Liver (tissue), 9 donors: ENCODE data around the gene RLN2. TPM values are rescaled to one million over a fixed set of nuclear protein-coding genes. Genes with fewer than 3 reads are reported as not detected.
"Not testable (repeated sequence)": the region's sequence is repeated elsewhere in the genome, so short reads cannot be mapped to it uniquely, and the experiment has no call there.

Source experiments
- DNase-seq: peaks from one replicate; pipeline ENCODE4 v3.0.0-alpha.2; 2017; ENCODE audit warnings: low spot score
- H3K27ac ChIP-seq, 2 donors: one replicate each; pipeline ENCODE4 v1.7.0; 2013; ENCODE audit warnings: inconsistent platforms in 2 of 2, low read length in 2 of 2, control low read depth in 1 of 2, low read depth in 1 of 2, mild to moderate bottlenecking in 1 of 2
- H3K27me3 ChIP-seq, 4 donors: one replicate each; pipeline versions ENCODE4 v1.6.1 to v1.7.0; 2013; ENCODE audit warnings: low read length in 3 of 4, inconsistent platforms in 1 of 4, mild to moderate bottlenecking in 1 of 4, moderate library complexity in 1 of 4; ENCODE audit not compliant: control insufficient read depth in 4 of 4, insufficient read depth in 4 of 4
- H3K36me3 ChIP-seq, 4 donors: one replicate each; pipeline versions ENCODE4 v1.6.1 to v1.7.0; 2013; ENCODE audit warnings: low read length in 3 of 4, mild to moderate bottlenecking in 3 of 4, low read depth in 1 of 4, moderate library complexity in 1 of 4; ENCODE audit not compliant: control insufficient read depth in 4 of 4, insufficient read depth in 3 of 4
- H3K4me1 ChIP-seq, 4 donors: one replicate each; pipeline versions ENCODE4 v1.6.1 to v1.7.0; 2013; ENCODE audit warnings: low read length in 3 of 4, mild to moderate bottlenecking in 3 of 4, moderate library complexity in 1 of 4; ENCODE audit not compliant: control insufficient read depth in 4 of 4, insufficient read depth in 4 of 4
- H3K4me3 ChIP-seq, 3 donors: one replicate each; pipeline versions ENCODE4 v1.6.1 to v1.7.0; 2013; ENCODE audit warnings: low read length in 3 of 3, control low read depth in 1 of 3, low read depth in 1 of 3, mild to moderate bottlenecking in 1 of 3
- H3K9ac ChIP-seq, 2 donors: one replicate each; pipeline ENCODE4 v1.7.0; 2013; ENCODE audit warnings: low read length in 2 of 2, mild to moderate bottlenecking in 2 of 2, moderate library complexity in 2 of 2, control low read depth in 1 of 2, low read depth in 1 of 2
- H3K9me3 ChIP-seq, 4 donors: one replicate each; pipeline versions ENCODE4 v1.6.1 to v1.7.0; 2013; ENCODE audit warnings: low read length in 3 of 4; ENCODE audit not compliant: control insufficient read depth in 4 of 4
- ATF3 ChIP-seq: IDR thresholded peaks from 2 replicates; pipeline ENCODE4 v1.6.1; 2016; ENCODE audit warnings: antibody characterized with exemption
- CTCF ChIP-seq: fragments of 150-350 bp; IDR thresholded peaks from 2 replicates; pipeline ENCODE4 v1.5.1; 2017; ENCODE audit warnings: improper control_type of control experiment, low read depth, low read length; ENCODE audit not compliant: missing input control
- EGR1 ChIP-seq, 2 donors: IDR thresholded peaks; 2 replicates each; pipeline ENCODE4 v1.6.1; 2016 to 2018; ENCODE audit warnings: antibody characterized with exemption in 2 of 2, low read depth in 2 of 2
- FOXA1 ChIP-seq: IDR thresholded peaks from 2 replicates; pipeline ENCODE4 v1.6.1; 2016; ENCODE audit warnings: antibody characterized with exemption
- FOXA2 ChIP-seq: IDR thresholded peaks from 2 replicates; pipeline ENCODE4 v1.6.1; 2016; ENCODE audit warnings: antibody characterized with exemption
- GABPA ChIP-seq, 2 donors: IDR thresholded peaks in 1 of 2; conservative IDR thresholded peaks in 1 of 2; 2 replicates each; pipeline ENCODE4 v1.6.1; 2016; ENCODE audit warnings: antibody characterized with exemption in 2 of 2, mild to moderate bottlenecking in 1 of 2, moderate library complexity in 1 of 2
- HNF4A ChIP-seq, 2 donors: conservative IDR thresholded peaks; 2 replicates each; pipeline ENCODE4 v1.6.1; 2016; ENCODE audit warnings: antibody characterized with exemption in 2 of 2, mild to moderate bottlenecking in 2 of 2
- HNF4G ChIP-seq: IDR thresholded peaks from 2 replicates; pipeline ENCODE4 v1.6.1; 2016; ENCODE audit warnings: antibody characterized with exemption
- JUND ChIP-seq, 2 donors: IDR thresholded peaks; 2 replicates each; pipeline ENCODE4 v1.6.1; 2016; ENCODE audit warnings: antibody characterized with exemption in 2 of 2
- MAX ChIP-seq: IDR thresholded peaks from 2 replicates; pipeline ENCODE4 v1.6.1; 2016; ENCODE audit warnings: antibody characterized with exemption
- NR2F2 ChIP-seq: IDR thresholded peaks from 2 replicates; pipeline ENCODE4 v1.6.1; 2016; ENCODE audit warnings: antibody characterized with exemption
- RAD21 ChIP-seq, 2 donors: IDR thresholded peaks; 2 replicates each; pipeline ENCODE4 v1.6.1; 2016; ENCODE audit warnings: antibody characterized with exemption in 2 of 2, mild to moderate bottlenecking in 2 of 2
- REST ChIP-seq: IDR thresholded peaks from 2 replicates; pipeline ENCODE4 v1.6.1; 2016; ENCODE audit warnings: antibody characterized with exemption, mild to moderate bottlenecking
- RXRA ChIP-seq, 2 donors: IDR thresholded peaks; 2 replicates each; pipeline ENCODE4 v1.6.1; 2017 to 2018; ENCODE audit warnings: antibody characterized with exemption in 2 of 2, mild to moderate bottlenecking in 1 of 2
- SP1 ChIP-seq: IDR thresholded peaks from 2 replicates; pipeline ENCODE4 v1.6.1; 2018; ENCODE audit warnings: antibody characterized with exemption, mild to moderate bottlenecking
- TAF1 ChIP-seq: conservative IDR thresholded peaks from 2 replicates; pipeline ENCODE4 v1.6.1; 2016; ENCODE audit warnings: antibody characterized with exemption, mild to moderate bottlenecking
- YY1 ChIP-seq: IDR thresholded peaks from 2 replicates; pipeline ENCODE4 v1.6.1; 2016; ENCODE audit warnings: antibody characterized with exemption, mild to moderate bottlenecking
- ZBTB33 ChIP-seq: IDR thresholded peaks from 2 replicates; pipeline ENCODE4 v1.6.1; 2016; ENCODE audit warnings: antibody characterized with exemption
- WGBS: extraction: QIAGEN DNeasy Blood & Tissue Kit; methylation state at CpG from one replicate; pipeline ENCODE4 v1.1.7; 2013; 5-methylcytosine and 5-hydroxymethylcytosine counted together
- polyA plus RNA-seq, 2 donors: library from polyadenylated mRNA; stranded (reverse) in 1 of 2; unstranded in 1 of 2; fragments of 200-250 nt in 1 of 2; fragments of >200 nt in 1 of 2; fragmentation: Nextera tagmentation in 1 of 2; extraction: Ambion mirVana in 1 of 2; gene quantifications; one replicate each; pipeline versions ENCODE4 v1.2.1 to v1.2.3, GENCODE V29; 2013 to 2015
- total RNA-seq, 2 donors: library from RNA; depleted of rRNA; stranded (reverse); fragments of >200 nt; gene quantifications; one replicate each; pipeline ENCODE4 v1.2.3, GENCODE V29; 2014
- donor health status: healthy.
- donor health status: healthy.
- donor health status: healthy.
- donor health status: healthy.
- donor health status: healthy.

The RLN2 gene
- under 1 TPM in 1 of 2 donors, not detected in 1; 0.33 TPM for total RNA-seq
- not detected for polyA plus RNA-seq

- H3K36me3 ChIP-seq, H3K4me3 ChIP-seq, H3K27me3 ChIP-seq, DNase-seq, H3K27ac ChIP-seq, H3K9me3 ChIP-seq, H3K4me1 ChIP-seq, H3K9ac ChIP-seq: not testable (repeated sequence)
- WGBS: 38% methylated on average over 15 of the region's 50 CpGs
Measured at GRCh38 chr9:5303840-5304795, at the start of gene RLN2. Gene RLN2 (minus strand): TSS chr9:5304716. CDS start chr9:5304580, 136 bp downstream.

GRCh38 chr9:5354184-5354583 is 49.7 kb upstream of the RLN2 start:
- peaks cover 0 to 3% (median 1%) of the 10 kb centered on the region in 4 donors for H3K9me3 ChIP-seq
- no peak overlapping the region for H3K9ac ChIP-seq
- no peak overlapping the region for H3K27ac ChIP-seq
- peaks cover 0 to 8% (median 0%) of the 10 kb centered on the region in 4 donors for H3K36me3 ChIP-seq
- TF ChIP-seq HNF4G (no peak), FOXA1 (no peak), CTCF (no peak), RXRA (IDR thresholded peaks at IDR 0.05) (no peak), JUND (IDR thresholded peaks at IDR 0.05) (no peak), FOXA2 (no peak), TAF1 (no peak), ZBTB33 (no peak), YY1 (no peak), REST (no peak), GABPA (IDR thresholded peaks at IDR 0.05 in 1 of 2, conservative IDR thresholded peaks at IDR 0.05 in 1 of 2) (no peak), SP1 (no peak), MAX (no peak), ATF3 (no peak), RAD21 (IDR thresholded peaks at IDR 0.05) (no peak), NR2F2 (no peak), HNF4A (conservative IDR thresholded peaks at IDR 0.05) (no peak), EGR1 (IDR thresholded peaks at IDR 0.05; ENCODE audit: low read depth in 2 of 2) (no peak)
- H3K27me3 ChIP-seq: no peaks in the 10 kb centered on the region
- 94% methylated on average over 2 of the region's 2 CpGs for WGBS
- no peak for DNase-seq
- H3K4me1 ChIP-seq: no peaks in the 10 kb centered on the region
- no peak overlapping the region for H3K4me3 ChIP-seq
